Heart right ventricle (tissue), 16 donors: ENCODE data around the gene POGK. TPM values are rescaled to one million over a fixed set of nuclear protein-coding genes. Genes with fewer than 3 reads are reported as not detected.

Source experiments
- ATAC-seq, 8 donors: fragments of 200-7000 bp; cut with Tn5 transposase; one replicate each; pipeline ENCODE4 v1.9.1; 2020; ENCODE audit warnings: mild to moderate bottlenecking in 8 of 8, moderate library complexity in 8 of 8, moderate number of reproducible peaks in 1 of 8
- DNase-seq, 2 donors: peaks; one replicate each; pipeline ENCODE4 v3.0.0-alpha.2; 2020
- H3K27ac ChIP-seq, 10 donors: fragments of 200-600 bp; sonication (generic) in 2 of 10; one replicate each; pipeline versions ENCODE4 v1.5.0 to v1.8.0; 2020 to 2022; ENCODE audit warnings: mild to moderate bottlenecking in 3 of 10
- H3K27me3 ChIP-seq, 7 donors: fragments of 200-600 bp; one replicate each; pipeline ENCODE4 v1.8.0; 2021 to 2022; ENCODE audit warnings: mild to moderate bottlenecking in 2 of 7
- H3K36me3 ChIP-seq, 9 donors: fragments of 200-600 bp; sonication (generic) in 1 of 9; one replicate each; pipeline versions ENCODE4 v1.5.0 to v1.8.0; 2020 to 2022; ENCODE audit warnings: mild to moderate bottlenecking in 2 of 9
- H3K4me1 ChIP-seq, 9 donors: fragments of 200-600 bp; sonication (generic) in 1 of 9; one replicate each; pipeline versions ENCODE4 v1.5.0 to v1.8.0; 2020 to 2022; ENCODE audit warnings: mild to moderate bottlenecking in 4 of 9
- H3K4me3 ChIP-seq, 10 donors: fragments of 200-600 bp; sonication (generic) in 2 of 10; one replicate each; pipeline versions ENCODE4 v1.5.0 to v1.8.0; 2020 to 2022; ENCODE audit warnings: mild to moderate bottlenecking in 7 of 10, moderate library complexity in 2 of 10
- H3K9me3 ChIP-seq, 11 donors: fragments of 200-600 bp in 10 of 11; sonication (generic) in 2 of 11; one replicate each; pipeline versions ENCODE4 v1.5.0 to v1.8.0; 2013 to 2022; ENCODE audit warnings: mild to moderate bottlenecking in 2 of 11, control low read depth in 1 of 11, moderate library complexity in 1 of 11
- CTCF ChIP-seq, 9 donors: fragments of 200-600 bp; sonication (generic) in 2 of 9; IDR thresholded peaks; one replicate each; pipeline versions ENCODE4 v1.5.0 to v1.8.0; 2021 to 2022; ENCODE audit warnings: antibody characterized with exemption in 9 of 9, mild to moderate bottlenecking in 5 of 9, moderate library complexity in 1 of 9
- WGBS, 2 donors: extraction: QIAGEN DNeasy Blood & Tissue Kit; methylation state at CpG; one replicate each; pipeline ENCODE4 v1.1.7; 2013; ENCODE audit warnings: inconsistent platforms in 1 of 2; 5-methylcytosine and 5-hydroxymethylcytosine counted together
- intact Hi-C, 10 donors: fragments of 100-400 bp; cut with DNase I; formaldehyde crosslinking; loops; one replicate each; pipeline versions ENCODE4 v1.11.1 to v1.14.2; 2022
- polyA plus RNA-seq, 2 donors: library from polyadenylated mRNA; stranded (reverse); fragments of 200-250 nt; gene quantifications; one replicate each; pipeline ENCODE4 v1.2.3, GENCODE V29; 2013
- total RNA-seq, 10 donors: library from RNA; stranded (reverse); fragmentation: NEBNext Ultra II Directional in 3 of 10; extraction: Animal tissue kit (Norgen Biotek cat#: 25700) in 3 of 10; gene quantifications; one replicate each; pipeline versions ENCODE4 v1.2.1 to v1.2.4, GENCODE V29; 2021 to 2023
- donor health status: Arrhythmogenic right ventricular cardiomyopathy.
- donor health status: ischemic (EF 13 %, LVEDD 7.1; RV severe dilation, severe dysfunction).
- donor health status: healthy with polysubstance abuse.
- donor health status: DM: no; HTN: yes; CAD: no.
- donor health status: DM: no; HTN: no; CAD: no.
- donor health status: ischemic (EF 25% LVEDD 6.9; RV normal size, moderate dysfunction).
- donor health status: ischemic (EF 25% LVEDD 5.7; RV mildly dilated, moderate dysfunction).
- donor health status: healthy.
- donor health status: DM: yes; HTN: yes; CAD: no.
- donor health status: Ischemic cardiomyopathy.
- donor health status: ischemic (EF 35%, LVEDD 5.7; RV mildly dilated, moderate dysfunction).
- donor health status: nonischemic (EF 11% LVEDD 7.7; RV severe dilation, severe dysfunction).
- donor health status: DM: yes; HTN: yes; CAD: no.
- donor health status: PGD.
- donor health status: ischemic (EF 29% LVEDD 5.4; RV normal size, mild dysfunction).
- donor health status: nonischemic (EF 23%, LVEDD 6.1; RV moderate dilation, normal function).

POGK gene
- total and polyA plus RNA-seq, 12 donors: 5.6 to 19.2 (median 13.3) TPM

DNA sequence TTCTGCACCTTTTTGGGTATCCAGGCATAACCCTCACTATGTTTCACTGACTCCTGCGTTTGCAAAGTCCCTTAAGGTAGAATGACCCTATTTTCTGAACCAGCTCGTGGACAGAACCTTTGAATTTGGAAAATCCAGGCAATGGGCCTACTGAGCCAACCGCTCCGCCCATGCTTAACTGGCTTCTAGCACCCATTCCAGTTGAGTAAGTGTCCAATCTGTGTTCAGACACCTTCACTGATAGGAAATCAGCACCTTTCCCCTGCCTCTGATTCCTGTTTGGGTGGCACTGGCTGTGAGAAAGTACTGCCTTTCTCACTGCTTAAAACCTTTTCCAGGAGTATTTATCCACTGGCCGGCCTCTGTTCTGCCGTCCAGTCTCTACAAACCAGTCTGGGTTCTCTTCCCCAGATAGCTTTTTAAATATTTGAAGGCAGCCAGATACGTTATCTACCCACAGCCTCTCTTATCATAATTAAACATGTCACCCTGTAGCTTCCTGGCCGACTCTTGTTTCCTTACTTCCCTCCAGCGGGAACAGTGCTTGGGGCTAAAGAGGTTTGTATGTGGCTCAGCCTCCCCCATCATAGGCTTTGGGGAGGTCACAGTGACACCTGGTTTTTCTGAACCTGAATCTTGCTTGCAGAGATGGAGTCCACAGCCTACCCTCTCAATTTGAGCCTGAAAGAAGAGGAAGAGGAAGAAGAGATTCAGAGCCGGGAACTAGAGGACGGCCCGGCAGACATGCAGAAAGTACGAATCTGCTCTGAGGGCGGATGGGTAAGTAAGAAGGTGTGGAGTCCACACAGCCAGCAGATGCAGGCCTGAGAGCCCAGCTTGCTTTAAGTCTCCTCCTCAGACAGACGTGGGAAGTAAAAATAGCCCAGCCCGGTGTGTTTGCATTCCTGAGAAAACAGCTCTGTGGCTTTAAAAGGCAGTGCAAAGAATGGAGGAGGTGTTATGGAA is 1.3 kb downstream of the POGK start:
- Histone ChIP-seq H3K4me1 (peaks cover 20 to 68% (median 66%) of the 10 kb centered on the region in 9 donors), H3K36me3 (peaks cover 0 to 48% (median 26%) of the 10 kb centered on the region in 9 donors), H3K27ac (peak overlapping the region; percentile 79 to 95 (median 86)), H3K4me3 (peak overlapping the region; percentile 44 to 84 (median 71)), H3K27me3 (no peaks in the 10 kb centered on the region), H3K9me3 (no peaks in the 10 kb centered on the region)
- ATAC-seq (peak in 3 of 8 donors; percentile 8 to 15 (median 9)), DNase-seq (peak in 1 of 2 donors; percentile 23)
- intact Hi-C loops: loop anchor here in 3 of 10 donors (2.0 to 5.0 kb wide), 2 partner anchors 36 to 37 kb away; partner anchors contain the start of gene TADA1 (in 3 of the 3)
- peak in 1 of 9 donors; percentile 1 for TF ChIP-seq CTCF (IDR thresholded peaks at IDR 0.05)
- WGBS, 2 donors: 30 to 33% methylated on average over 16 of the region's 16 CpGs

- Histone ChIP-seq H3K27me3 (no peaks in the 10 kb centered on the region), H3K36me3 (peaks cover 0 to 75% (median 49%) of the 10 kb centered on the region in 9 donors), H3K4me1 (peaks cover 20 to 90% (median 77%) of the 10 kb centered on the region in 9 donors), H3K9me3 (no peaks in the 10 kb centered on the region), H3K27ac (peak overlapping the region in 9 of 10 donors; percentile 64 to 95 (median 75)), H3K4me3 (no peak overlapping the region)
- DNase-seq (no peak), ATAC-seq (no peak)
- WGBS, 2 donors: 63 to 74% methylated on average over 6 of the region's 6 CpGs
- no peak for TF ChIP-seq CTCF (IDR thresholded peaks at IDR 0.05)
- intact Hi-C loops: loop anchor here in 1 of 10 donors (5.0 kb wide), 1 partner anchor 34 kb away; the partner anchor contains the start of gene TADA1
These were observed 4.0 kb downstream of the POGK start for GRCh38 chr1:166843322-166843721.

DNA sequence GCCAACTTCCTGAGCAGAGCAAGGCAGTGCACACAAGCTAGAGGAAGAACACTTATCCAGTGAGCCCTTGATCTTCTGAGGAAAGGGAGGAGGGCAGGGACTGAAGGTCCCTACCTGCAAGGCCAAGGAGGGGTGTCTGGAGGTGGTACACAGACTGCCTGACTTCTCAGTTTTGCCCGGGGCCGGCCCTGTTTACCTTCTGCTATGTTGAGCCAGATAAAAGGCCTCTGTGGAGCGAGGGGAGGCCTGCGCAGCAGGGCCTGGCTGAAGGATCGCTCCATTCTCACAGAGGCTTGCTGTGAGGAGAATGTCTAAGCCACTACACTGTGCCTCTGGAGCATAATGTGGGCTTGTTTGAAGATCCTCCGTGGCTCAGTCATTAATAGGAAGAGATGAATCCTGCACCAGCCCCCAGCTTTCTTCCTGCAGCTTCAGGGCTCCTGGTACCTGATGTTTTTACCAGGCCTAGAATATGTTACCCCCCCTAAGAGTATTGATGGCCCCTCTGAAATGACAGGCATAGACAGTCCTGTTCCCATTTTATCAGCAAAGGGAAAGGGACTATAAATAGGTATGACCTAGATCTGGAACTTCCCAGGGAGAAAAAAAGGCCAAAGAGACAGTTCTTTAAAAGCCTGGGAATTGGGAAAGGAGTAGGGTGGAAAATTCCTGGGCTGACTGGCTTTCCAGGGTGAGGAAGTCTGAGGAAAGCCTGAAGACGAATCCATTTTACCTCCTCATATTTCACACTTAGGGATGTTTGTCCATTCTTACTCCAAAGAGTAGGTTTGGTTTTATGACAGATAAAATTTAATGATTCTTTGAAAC is 4.7 kb downstream of the POGK start:
- WGBS, 2 donors: 34 to 37% methylated on average over 7 of the region's 7 CpGs
- no peaks in the 10 kb centered on the region for H3K9me3 ChIP-seq
- H3K27me3 ChIP-seq: no peaks in the 10 kb centered on the region
- peaks cover 20 to 85% (median 73%) of the 10 kb centered on the region in 9 donors for H3K4me1 ChIP-seq
- DNase-seq: no peak
- peak overlapping the region in 2 of 10 donors; percentile 0 to 14 for H3K4me3 ChIP-seq
- no peak for TF ChIP-seq CTCF (IDR thresholded peaks at IDR 0.05)
- peak in 5 of 8 donors; percentile 3 to 62 (median 38) for ATAC-seq
- intact Hi-C loops: loop anchor here in 1 of 10 donors (5.0 kb wide), 1 partner anchor 33 kb away; the partner anchor contains the start of gene TADA1
- H3K36me3 ChIP-seq: peaks cover 0 to 82% (median 56%) of the 10 kb centered on the region in 9 donors
- peak overlapping the region; percentile 35 to 95 (median 74) for H3K27ac ChIP-seq
